ENCODE results near the gene JAKMIP1. TPM values are rescaled to one million over a fixed set of nuclear protein-coding genes. Genes with fewer than 3 reads are reported as not detected.
A peak's percentile ranks its signal among the peaks of the same experiment; 100 is the strongest.

Gene JAKMIP1
- total and polyA plus RNA-seq, 9 donors = 0.33 to 1.00 (median 0.56) TPM; not detected in 1

DNA sequence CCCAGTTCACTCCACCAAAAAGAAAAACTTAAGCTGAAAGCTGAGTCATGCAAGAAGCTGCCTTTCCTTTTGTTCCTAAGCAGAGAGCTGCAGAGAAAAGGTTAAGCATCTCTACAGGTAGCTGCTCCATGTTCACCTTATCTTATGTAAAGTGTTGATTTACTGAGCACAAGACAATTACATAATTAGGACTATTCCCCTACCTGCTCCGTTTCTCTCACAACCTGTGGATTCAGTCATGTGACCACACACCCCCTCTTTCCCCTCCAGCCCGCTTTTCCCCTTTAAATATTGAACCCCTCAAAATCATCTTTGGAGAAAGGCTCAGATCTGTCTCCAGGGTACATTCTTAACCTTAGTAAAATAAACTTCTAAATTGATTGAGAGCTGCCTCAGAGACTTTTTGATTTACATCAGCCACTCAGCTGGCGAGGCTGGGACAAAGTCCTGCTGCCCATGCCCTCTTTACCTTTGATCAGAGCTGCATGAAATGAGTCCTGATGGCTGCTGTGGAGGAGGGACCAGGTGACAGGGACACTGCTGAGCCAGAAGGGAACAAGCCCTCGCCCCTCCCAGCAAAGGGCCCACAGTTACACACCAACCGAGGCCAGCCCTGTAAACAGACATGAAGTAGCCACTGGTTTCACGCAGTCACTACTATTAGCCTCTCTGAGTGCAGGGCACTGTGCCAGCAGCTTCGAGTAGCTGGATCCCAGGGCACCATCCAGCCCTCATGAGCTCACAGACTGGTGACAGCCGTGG lies 128.2 kb downstream of the JAKMIP1 start:
- no peaks in the 10 kb centered on the region for H3K27me3 ChIP-seq
- H3K9me3 ChIP-seq = no peaks in the 10 kb centered on the region
- no peaks in the 10 kb centered on the region for H3K36me3 ChIP-seq
- no peaks in the 10 kb centered on the region for H3K4me1 ChIP-seq (ENCODE audit: insufficient read depth)
- TF ChIP-seq, protein P1, sequence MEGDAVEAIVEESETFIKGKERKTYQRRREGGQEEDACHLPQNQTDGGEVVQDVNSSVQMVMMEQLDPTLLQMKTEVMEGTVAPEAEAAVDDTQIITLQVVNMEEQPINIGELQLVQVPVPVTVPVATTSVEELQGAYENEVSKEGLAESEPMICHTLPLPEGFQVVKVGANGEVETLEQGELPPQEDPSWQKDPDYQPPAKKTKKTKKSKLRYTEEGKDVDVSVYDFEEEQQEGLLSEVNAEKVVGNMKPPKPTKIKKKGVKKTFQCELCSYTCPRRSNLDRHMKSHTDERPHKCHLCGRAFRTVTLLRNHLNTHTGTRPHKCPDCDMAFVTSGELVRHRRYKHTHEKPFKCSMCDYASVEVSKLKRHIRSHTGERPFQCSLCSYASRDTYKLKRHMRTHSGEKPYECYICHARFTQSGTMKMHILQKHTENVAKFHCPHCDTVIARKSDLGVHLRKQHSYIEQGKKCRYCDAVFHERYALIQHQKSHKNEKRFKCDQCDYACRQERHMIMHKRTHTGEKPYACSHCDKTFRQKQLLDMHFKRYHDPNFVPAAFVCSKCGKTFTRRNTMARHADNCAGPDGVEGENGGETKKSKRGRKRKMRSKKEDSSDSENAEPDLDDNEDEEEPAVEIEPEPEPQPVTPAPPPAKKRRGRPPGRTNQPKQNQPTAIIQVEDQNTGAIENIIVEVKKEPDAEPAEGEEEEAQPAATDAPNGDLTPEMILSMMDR (IDR thresholded peaks at IDR 0.05) = no peak
- TF ChIP-seq EP300 (IDR thresholded peaks at IDR 0.05) = no peak
- no peak for TF ChIP-seq POLR2A (IDR thresholded peaks at IDR 0.05)
- intact Hi-C loops (cut with DNase I) = no loop called here
- 58 to 70% (median 58%) methylated on average over 8 of the region's 8 CpGs for WGBS, 3 donors
- no peak overlapping the region for H3K27ac ChIP-seq
- no peak overlapping the region for H3K4me3 ChIP-seq
- peak in 1 of 5 donors; percentile 20 for DNase-seq

DNA sequence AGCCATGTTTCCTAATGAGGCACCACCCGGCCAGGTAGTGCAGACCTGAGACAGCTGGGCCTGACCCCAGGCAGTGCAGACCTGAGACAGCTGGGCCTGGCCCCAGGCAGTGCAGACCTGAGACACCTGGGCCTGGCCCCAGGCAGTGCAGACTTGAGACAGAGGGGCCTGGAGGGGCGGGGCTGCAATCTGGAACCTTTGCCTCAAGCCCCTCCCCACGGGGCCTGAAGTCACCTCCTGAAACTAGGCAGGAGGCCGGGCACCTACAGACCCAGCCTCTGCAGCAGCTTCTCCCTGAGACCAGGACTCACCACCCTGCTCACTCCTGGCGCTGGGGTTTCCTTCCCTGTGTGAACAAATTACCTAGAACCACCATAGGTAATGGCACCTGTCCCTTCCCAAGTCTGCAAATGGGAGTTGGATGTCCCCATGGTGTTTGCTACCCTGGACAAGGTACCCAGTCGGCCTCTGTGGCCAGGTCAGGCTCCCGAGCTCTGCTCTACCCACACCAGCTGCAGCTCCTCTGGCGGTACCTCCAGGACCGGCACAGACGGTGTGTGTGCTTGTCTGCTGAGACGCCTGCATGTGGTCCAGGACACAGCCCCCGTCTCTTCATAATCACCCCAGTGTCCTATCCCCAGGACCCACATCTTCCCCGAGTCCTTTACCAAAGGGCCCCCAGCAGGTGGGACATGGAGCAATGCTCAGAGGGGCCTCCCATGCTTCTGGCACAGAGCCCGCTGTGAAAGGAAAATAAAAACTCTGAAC lies 129.0 kb downstream of the JAKMIP1 start:
- no peaks in the 10 kb centered on the region for H3K9me3 ChIP-seq
- no peak overlapping the region for H3K27ac ChIP-seq
- no peak overlapping the region for H3K4me3 ChIP-seq
- 58 to 73% (median 69%) methylated on average over 11 to 14 of the region's 14 CpGs for WGBS, 3 donors
- TF ChIP-seq POLR2A (IDR thresholded peaks at IDR 0.05) (no peak), EP300 (IDR thresholded peaks at IDR 0.05) (no peak)
- TF ChIP-seq, protein P1 (IDR thresholded peaks at IDR 0.05) = no peak
- no peaks in the 10 kb centered on the region for H3K27me3 ChIP-seq
- DNase-seq = no peak
- no peaks in the 10 kb centered on the region for H3K4me1 ChIP-seq (ENCODE audit: insufficient read depth)
- intact Hi-C loops (cut with DNase I) = no loop called here
- no peaks in the 10 kb centered on the region for H3K36me3 ChIP-seq

DNA sequence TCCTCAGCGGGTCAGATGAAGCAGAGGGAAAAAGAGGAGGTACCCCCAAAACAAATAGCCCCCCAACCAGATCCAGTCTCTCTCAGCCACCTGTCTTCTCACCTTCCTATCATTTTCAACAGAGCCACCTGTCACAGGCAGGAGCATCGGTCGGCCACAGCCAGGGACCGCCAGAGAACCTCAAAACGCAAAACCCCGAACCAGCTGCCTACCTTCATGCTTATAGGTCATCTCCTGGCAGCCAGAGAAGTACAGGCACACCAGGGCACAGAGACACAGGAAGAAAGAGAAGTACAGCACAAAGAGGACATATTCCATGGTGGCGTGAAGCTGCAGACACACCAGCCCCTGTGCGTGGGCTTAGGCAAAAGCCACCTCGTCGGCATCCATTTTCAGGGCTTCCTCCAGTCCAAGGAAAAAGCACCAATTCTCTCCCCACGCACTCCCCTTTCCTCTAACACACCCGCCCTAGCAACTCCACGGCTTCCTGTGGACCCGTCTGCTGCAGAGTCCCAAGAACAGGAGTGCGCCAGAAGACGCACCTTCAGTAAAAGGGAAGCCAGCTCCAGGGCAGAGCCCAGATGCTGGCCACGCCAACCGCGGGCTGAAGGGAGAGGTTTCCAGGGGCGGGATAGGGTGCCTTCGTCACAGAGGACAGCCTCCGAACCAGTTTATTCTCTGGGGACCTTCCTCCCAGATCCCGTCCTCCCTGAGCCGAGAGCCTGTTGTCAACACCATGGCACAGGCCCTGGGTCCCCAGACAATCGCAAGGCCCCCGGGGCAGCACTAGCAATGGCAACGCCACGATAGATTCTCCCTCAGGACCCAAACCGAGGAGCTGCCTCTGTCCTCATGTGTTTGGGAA lies 130.3 kb downstream of the JAKMIP1 start:
- Histone ChIP-seq H3K4me1 (ENCODE audit: insufficient read depth) (no peaks in the 10 kb centered on the region), H3K9me3 (no peaks in the 10 kb centered on the region), H3K36me3 (no peaks in the 10 kb centered on the region), H3K27ac (no peak overlapping the region), H3K4me3 (no peak overlapping the region), H3K27me3 (no peaks in the 10 kb centered on the region)
- intact Hi-C loops (cut with DNase I) = no loop called here
- TF ChIP-seq, protein P1 (IDR thresholded peaks at IDR 0.05) = no peak
- TF ChIP-seq POLR2A (IDR thresholded peaks at IDR 0.05) = no peak
- TF ChIP-seq EP300 (IDR thresholded peaks at IDR 0.05) = no peak
- no peak for DNase-seq
- WGBS, 3 donors = 82 to 87% (median 83%) methylated on average over 29 of the region's 29 CpGs

DNA sequence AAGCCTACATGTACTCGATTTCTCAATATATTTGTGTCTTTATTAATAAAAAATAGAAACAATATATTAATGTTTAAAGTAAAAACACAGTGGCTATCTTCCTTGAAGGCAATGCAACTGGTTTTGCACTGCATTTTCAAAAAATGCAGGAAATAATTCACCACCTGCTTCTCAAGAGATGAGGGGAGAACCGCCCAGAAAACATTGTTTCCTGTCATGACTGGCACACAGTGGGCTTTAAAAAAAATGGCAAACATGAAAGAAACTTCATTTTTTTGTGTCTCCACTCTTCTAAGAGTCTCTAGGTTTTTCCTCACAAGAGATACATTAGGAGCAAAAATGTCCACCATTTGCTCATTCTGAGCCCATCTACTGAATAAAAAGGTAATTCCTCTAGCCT lies 131.4 kb downstream of the JAKMIP1 start:
- Histone ChIP-seq H3K36me3 (no peaks in the 10 kb centered on the region), H3K27ac (no peak overlapping the region), H3K9me3 (no peaks in the 10 kb centered on the region), H3K4me3 (no peak overlapping the region), H3K27me3 (no peaks in the 10 kb centered on the region), H3K4me1 (ENCODE audit: insufficient read depth) (no peaks in the 10 kb centered on the region)
- WGBS, 3 donors = 58 to 89% (median 74%) methylated on average over 2 of the region's 2 CpGs
- intact Hi-C loops (cut with DNase I) = no loop called here
- TF ChIP-seq EP300 (IDR thresholded peaks at IDR 0.05) (no peak), POLR2A (IDR thresholded peaks at IDR 0.05) (no peak)
- TF ChIP-seq, protein P1 (IDR thresholded peaks at IDR 0.05) = no peak
- DNase-seq = no peak
